ENCODE data around the gene KCMF1. TPM values are rescaled to one million over a fixed set of nuclear protein-coding genes. Genes with fewer than 3 reads are reported as not detected.
A peak's percentile ranks its signal among the peaks of the same experiment; 100 is the strongest.

The KCMF1 gene
- total and polyA plus RNA-seq, 2 of the 13 experiments (the other 11 are each of a cell fraction or from before 2014, with no cell fraction given): 62.1 to 116 TPM

- TF ChIP-seq ZNF597 (CRISPR knock-in tag; IDR thresholded peaks at IDR 0.05) (no peak), TERF1 (CRISPR knock-in tag; IDR thresholded peaks at IDR 0.05) (no peak), ZNF230 (CRISPR knock-in tag; IDR thresholded peaks at IDR 0.05) (no peak), POLR2G (IDR thresholded peaks at IDR 0.05; ENCODE audit: low read depth, low read length) (peak; percentile 96), GLMP (CRISPR knock-in tag; IDR thresholded peaks at IDR 0.05; ENCODE audit: borderline replicate concordance) (no peak), SOX13 (IDR thresholded peaks at IDR 0.05) (0 out of 2 replicates have a peak, but pooled peaks have one; percentile 16), SOX13 (CRISPR knock-in tag; conservative IDR thresholded peaks at IDR 0.05 in 1 of 2, IDR thresholded peaks at IDR 0.05 in 1 of 2) (peak in 1 of 2 experiments; percentile 29; a peak in 1 of 4 replicates)
Observed at GRCh38 chr2:84946204-84947009, 24.6 kb upstream of the KCMF1 start (continued).
